Liver (tissue), 3 donors: ENCODE data around the gene PACSIN2.

Experiments
- CTCF ChIP-seq: fragments of 150-350 bp; IDR thresholded peaks from 2 replicates; pipeline ENCODE4 v1.5.1; 2017; ENCODE audit warnings: improper control_type of control experiment, low read depth, low read length; ENCODE audit not compliant: missing input control
- EGR1 ChIP-seq, 2 donors: IDR thresholded peaks; 2 replicates each; pipeline ENCODE4 v1.6.1; 2016 to 2018; ENCODE audit warnings: antibody characterized with exemption in 2 of 2, low read depth in 2 of 2
- GABPA ChIP-seq, 2 donors: IDR thresholded peaks in 1 of 2; conservative IDR thresholded peaks in 1 of 2; 2 replicates each; pipeline ENCODE4 v1.6.1; 2016; ENCODE audit warnings: antibody characterized with exemption in 2 of 2, mild to moderate bottlenecking in 1 of 2, moderate library complexity in 1 of 2
- JUND ChIP-seq, 2 donors: IDR thresholded peaks; 2 replicates each; pipeline ENCODE4 v1.6.1; 2016; ENCODE audit warnings: antibody characterized with exemption in 2 of 2
- MAX ChIP-seq: IDR thresholded peaks from 2 replicates; pipeline ENCODE4 v1.6.1; 2016; ENCODE audit warnings: antibody characterized with exemption
- RAD21 ChIP-seq, 2 donors: IDR thresholded peaks; 2 replicates each; pipeline ENCODE4 v1.6.1; 2016; ENCODE audit warnings: antibody characterized with exemption in 2 of 2, mild to moderate bottlenecking in 2 of 2
- REST ChIP-seq: IDR thresholded peaks from 2 replicates; pipeline ENCODE4 v1.6.1; 2016; ENCODE audit warnings: antibody characterized with exemption, mild to moderate bottlenecking
- SP1 ChIP-seq: IDR thresholded peaks from 2 replicates; pipeline ENCODE4 v1.6.1; 2018; ENCODE audit warnings: antibody characterized with exemption, mild to moderate bottlenecking
- TAF1 ChIP-seq: conservative IDR thresholded peaks from 2 replicates; pipeline ENCODE4 v1.6.1; 2016; ENCODE audit warnings: antibody characterized with exemption, mild to moderate bottlenecking
- YY1 ChIP-seq: IDR thresholded peaks from 2 replicates; pipeline ENCODE4 v1.6.1; 2016; ENCODE audit warnings: antibody characterized with exemption, mild to moderate bottlenecking
- TF ChIP-seq, protein P1 (sequence below): IDR thresholded peaks from 2 replicates; pipeline ENCODE4 v1.6.1; 2016; ENCODE audit warnings: antibody characterized with exemption
- donor health status: healthy.
- donor health status: healthy.

GRCh38 chr22:42855721-42856120, 159.2 kb downstream of the PACSIN2 start:
- no peak for TF ChIP-seq CTCF
- no peak for TF ChIP-seq MAX
- no peak for TF ChIP-seq REST
- TF ChIP-seq JUND (IDR thresholded peaks at IDR 0.05), result no peak
- TF ChIP-seq SP1, result no peak
- no peak for TF ChIP-seq YY1
- no peak for TF ChIP-seq RAD21 (IDR thresholded peaks at IDR 0.05)
- TF ChIP-seq, protein P1, sequence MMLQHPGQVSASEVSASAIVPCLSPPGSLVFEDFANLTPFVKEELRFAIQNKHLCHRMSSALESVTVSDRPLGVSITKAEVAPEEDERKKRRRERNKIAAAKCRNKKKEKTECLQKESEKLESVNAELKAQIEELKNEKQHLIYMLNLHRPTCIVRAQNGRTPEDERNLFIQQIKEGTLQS, result no peak
- no peak for TF ChIP-seq TAF1
- no peak for TF ChIP-seq GABPA (IDR thresholded peaks at IDR 0.05 in 1 of 2, conservative IDR thresholded peaks at IDR 0.05 in 1 of 2)
- no peak for TF ChIP-seq EGR1 (IDR thresholded peaks at IDR 0.05; ENCODE audit: low read depth in 2 of 2)
